NCI-H774 (cell line): ENCODE results near the gene SMOC1.

Experiments
- DNase-seq: peaks from one replicate; lab custom pipeline; 2025; lab: John Stamatoyannopoulos, UW

SMOC1 gene

GRCh38 chr14:70011098-70011497 is 131.9 kb downstream of the SMOC1 start:
- DNase-seq = no peak

GRCh38 chr14:70011708-70012107 is 132.5 kb downstream of the SMOC1 start:
- no peak for DNase-seq

- DNase-seq = no peak
Measured at GRCh38 chr14:70013271-70013873, 134.2 kb downstream of the SMOC1 start.

- DNase-seq = no peak
Measured at GRCh38 chr14:70014406-70015095, 135.3 kb downstream of the SMOC1 start.

GRCh38 chr14:70018230-70018629 is 139.0 kb downstream of the SMOC1 start:
- DNase-seq = no peak

GRCh38 chr14:70018713-70019211 is 139.5 kb downstream of the SMOC1 start:
- no peak for DNase-seq

- no peak for DNase-seq
Measured at GRCh38 chr14:70019695-70020094, 140.5 kb downstream of the SMOC1 start.

- no peak for DNase-seq
Measured at GRCh38 chr14:70020352-70021170, 141.3 kb downstream of the SMOC1 start.

- DNase-seq = no peak
Measured at GRCh38 chr14:70021548-70022220, 142.5 kb downstream of the SMOC1 start.

GRCh38 chr14:70022771-70023445 is 143.7 kb downstream of the SMOC1 start:
- DNase-seq = no peak

GRCh38 chr14:70023871-70024270 is 144.7 kb downstream of the SMOC1 start:
- DNase-seq = no peak

GRCh38 chr14:70027785-70028428 is 148.7 kb downstream of the SMOC1 start:
- peak; percentile 22 for DNase-seq

GRCh38 chr14:70029296-70030132 is 150.3 kb downstream of the SMOC1 start:
- no peak for DNase-seq

- DNase-seq = no peak
Measured at GRCh38 chr14:70032016-70032415, 152.8 kb downstream of the SMOC1 start.

- no peak for DNase-seq
Measured at GRCh38 chr14:70032447-70032846, 153.2 kb downstream of the SMOC1 start.

- no peak for DNase-seq
Measured at GRCh38 chr14:70033116-70033515, 153.9 kb downstream of the SMOC1 start.

- no peak for DNase-seq
Measured at GRCh38 chr14:70033561-70033960, 154.3 kb downstream of the SMOC1 start.

- no peak for DNase-seq
Measured at GRCh38 chr14:70034257-70034656, 155.0 kb downstream of the SMOC1 start.

- DNase-seq = no peak
Measured at GRCh38 chr14:70036665-70037064, 157.4 kb downstream of the SMOC1 start.

GRCh38 chr14:70043001-70043400 is 163.8 kb downstream of the SMOC1 start:
- DNase-seq = no peak
